GM23338 (cell line): Measurements from ENCODE around the gene RIF1. TPM values are rescaled to one million over a fixed set of nuclear protein-coding genes. Genes with fewer than 3 reads are reported as not detected.

Experiments
- ATAC-seq: fragments of 200-7000 bp; cut with Tn5 transposase; 3 replicates; pipeline ENCODE4 v1.9.1; 2020
- DNase-seq: peaks from one replicate; pipeline ENCODE4 v3.0.0-alpha.2; 2015; ENCODE audit warnings: low spot score
- H2AFZ ChIP-seq: fragments of 200-600 bp; sonication (generic); 2 replicates; pipeline ENCODE4 v1.8.0; 2016; ENCODE audit warnings: antibody characterized with exemption, mild to moderate bottlenecking, moderate library complexity
- H3F3A ChIP-seq: fragments of 200-600 bp; sonication (generic); replicated peaks from 2 replicates; pipeline ENCODE4 v1.8.0; 2017; ENCODE audit warnings: antibody characterized with exemption, mixed run types, low read depth
- H3K27ac ChIP-seq: fragments of 200-600 bp; sonication (generic); 2 replicates; pipeline ENCODE4 v1.6.1; 2016; ENCODE audit warnings: low read depth
- H3K27me3 ChIP-seq: fragments of 200-600 bp; sonication (generic); 2 replicates; pipeline ENCODE4 v1.8.0; 2016; ENCODE audit warnings: mild to moderate bottlenecking, mixed run types, moderate library complexity; ENCODE audit not compliant: insufficient read depth
- H3K36me3 ChIP-seq: fragments of 200-600 bp; sonication (generic); 2 replicates; pipeline ENCODE4 v1.8.0; 2016; ENCODE audit warnings: mild to moderate bottlenecking; ENCODE audit not compliant: insufficient read depth
- H3K4me1 ChIP-seq: fragments of 200-600 bp; sonication (generic); 2 replicates; pipeline ENCODE4 v1.8.0; 2016; ENCODE audit warnings: mild to moderate bottlenecking, moderate library complexity; ENCODE audit not compliant: insufficient read depth
- H3K4me2 ChIP-seq: fragments of 200-600 bp; sonication (generic); 2 replicates; pipeline ENCODE4 v1.7.1; 2017; ENCODE audit warnings: mixed run types
- H3K4me3 ChIP-seq: fragments of 200-600 bp; sonication (generic); 2 replicates; pipeline ENCODE4 v1.6.1; 2016; ENCODE audit warnings: mixed run types
- H3K79me2 ChIP-seq: fragments of 200-600 bp; sonication (generic); replicated peaks from 2 replicates; pipeline ENCODE4 v1.8.0; 2017; ENCODE audit warnings: mild to moderate bottlenecking; ENCODE audit not compliant: insufficient read depth
- H3K9me2 ChIP-seq: fragments of 200-600 bp; sonication (generic); 2 replicates; pipeline ENCODE4 v1.8.0; 2017; ENCODE audit not compliant: insufficient read depth
- H4K20me1 ChIP-seq: fragments of 200-600 bp; sonication (generic); replicated peaks from 2 replicates; pipeline ENCODE4 v1.8.0; 2017; ENCODE audit warnings: mild to moderate bottlenecking; ENCODE audit not compliant: insufficient read depth
- H3K27ac Mint-ChIP-seq: 2 replicates; pipeline ENCODE4 v1.8.0; 2020; ENCODE audit warnings: inconsistent platforms, mild to moderate bottlenecking, moderate library complexity, mixed read lengths
- H3K27me3 Mint-ChIP-seq: 3 replicates; pipeline ENCODE4 v1.8.0; 2022; ENCODE audit warnings: low read depth, mild to moderate bottlenecking, moderate library complexity, mixed read lengths, inconsistent platforms; ENCODE audit not compliant: insufficient read depth, poor library complexity
- H3K36me3 Mint-ChIP-seq: 3 replicates; pipeline ENCODE4 v1.8.0; 2021; ENCODE audit warnings: low read depth, mild to moderate bottlenecking, inconsistent platforms, moderate library complexity, mixed read lengths
- H3K4me1 Mint-ChIP-seq: 3 replicates; pipeline ENCODE4 v1.8.0; 2020; ENCODE audit warnings: mild to moderate bottlenecking, inconsistent platforms, mixed read lengths
- H3K4me3 Mint-ChIP-seq: 3 replicates; pipeline ENCODE4 v1.8.0; 2021; ENCODE audit warnings: moderate library complexity, mild to moderate bottlenecking, inconsistent platforms, mixed read lengths
- H3K9me3 Mint-ChIP-seq: 3 replicates; pipeline ENCODE4 v1.8.0; 2020; ENCODE audit warnings: moderate library complexity, mild to moderate bottlenecking, inconsistent platforms, mixed read lengths
- CREB1 ChIP-seq: fragments of 250-450 bp; sonication (Bioruptor Pico); IDR thresholded peaks from 2 replicates; pipeline ENCODE4 v1.5.0; 2020; ENCODE audit warnings: low read depth, mild to moderate bottlenecking, moderate library complexity
- CTCF ChIP-seq, 2 experiments: fragments of 200-600 bp in 1 of 2; sonication (generic) in 1 of 2; conservative IDR thresholded peaks; 2 replicates each; pipeline versions ENCODE4 v1.5.1 to v1.6.1; 2016 to 2017; ENCODE audit warnings: antibody characterized with exemption in 2 of 2, low read depth in 2 of 2, mild to moderate bottlenecking in 2 of 2, moderate library complexity in 1 of 2
- EZH2 ChIP-seq: fragments of 200-600 bp; sonication (generic); IDR thresholded peaks from one replicate; pipeline ENCODE4 v1.8.0; 2017; ENCODE audit warnings: antibody characterized with exemption, mild to moderate bottlenecking, low read depth; ENCODE audit not compliant: unreplicated experiment
- EZH2phosphoT487 ChIP-seq: fragments of 200-600 bp; sonication (generic); IDR thresholded peaks from one replicate; pipeline ENCODE4 v1.8.1; 2018; ENCODE audit warnings: antibody characterized with exemption; ENCODE audit not compliant: unreplicated experiment
- JUNB ChIP-seq: IDR thresholded peaks from one replicate; pipeline ENCODE4 v1.6.1; 2016; ENCODE audit warnings: antibody characterized with exemption; ENCODE audit not compliant: unreplicated experiment
- NANOG ChIP-seq: IDR thresholded peaks from 2 replicates; pipeline ENCODE4 v1.6.1; 2016; ENCODE audit warnings: antibody characterized with exemption, borderline replicate concordance
- POLR2AphosphoS5 ChIP-seq: IDR thresholded peaks from 2 replicates; pipeline ENCODE4 v1.6.1; 2016; ENCODE audit warnings: antibody characterized with exemption, low read depth
- STAT1 ChIP-seq: IDR thresholded peaks from one replicate; pipeline ENCODE4 v1.6.1; 2016; ENCODE audit warnings: antibody characterized with exemption; ENCODE audit not compliant: unreplicated experiment
- ZNF114 ChIP-seq: fragments of 250-450 bp; sonication (Bioruptor Pico); IDR thresholded peaks from 2 replicates; pipeline ENCODE4 v1.5.0; 2020; ENCODE audit warnings: mild to moderate bottlenecking, moderate library complexity
- polyA plus RNA-seq: library from polyadenylated mRNA; unstranded; fragments of >200 nt; fragmentation: Nextera tagmentation; extraction: Ambion mirVana; gene quantifications from 2 replicates; pipeline ENCODE4 v1.2.1, GENCODE V29; 2016
- total RNA-seq: library from RNA; depleted of rRNA; stranded (reverse); fragments of >200 nt; shearing (Covaris generic); gene quantifications from 2 replicates; pipeline ENCODE4 v1.2.3, GENCODE V29; 2014
- TF ChIP-seq, protein P1 (sequence below): IDR thresholded peaks from one replicate; pipeline ENCODE4 v1.6.1; 2018; ENCODE audit warnings: antibody characterized with exemption; ENCODE audit not compliant: unreplicated experiment
- TF ChIP-seq, protein P2 (sequence below): IDR thresholded peaks from 2 replicates; pipeline ENCODE4 v1.6.1; 2016; ENCODE audit warnings: antibody characterized with exemption
- TF ChIP-seq, protein P3 (sequence below): fragments of 250-450 bp; sonication (Bioruptor Pico); IDR thresholded peaks from 2 replicates; pipeline ENCODE4 v1.5.0; 2020; ENCODE audit warnings: mild to moderate bottlenecking, moderate library complexity

Gene RIF1
- total and polyA plus RNA-seq, 2 experiments from 2014 or later, result 68.5 to 134 TPM

- H3K4me2 ChIP-seq, result no peak overlapping the region
- no peak for DNase-seq
- no peaks in the 10 kb centered on the region for H3K9me3 Mint-ChIP-seq
- no peaks in the 10 kb centered on the region for H3K27me3 Mint-ChIP-seq
- peaks cover under 1% of the 10 kb centered on the region; the same call in 1 of the 2 replicates for H3K9me2 ChIP-seq
- no peak overlapping the region for H3K27ac ChIP-seq
- no peaks in the 10 kb centered on the region for H3K27me3 ChIP-seq
- no peaks in the 10 kb centered on the region for H3K36me3 Mint-ChIP-seq
- H3K27ac Mint-ChIP-seq, result no peak overlapping the region
- H3K4me1 Mint-ChIP-seq, result peaks cover 6% of the 10 kb centered on the region
- no peaks in the 10 kb centered on the region for H3F3A ChIP-seq
- no peaks in the 10 kb centered on the region for H3K36me3 ChIP-seq
- ATAC-seq, result no peak
- H3K4me3 ChIP-seq, result no peak overlapping the region
- no peak overlapping the region for H3K4me3 Mint-ChIP-seq
- no peaks in the 10 kb centered on the region for H3K79me2 ChIP-seq
- H4K20me1 ChIP-seq, result no peaks in the 10 kb centered on the region
- TF ChIP-seq CTCF (conservative IDR thresholded peaks at IDR 0.05; ENCODE audit: low read depth in 2 of 2) (no peak), EZH2 (no peak), CREB1 (CRISPR knock-in tag) (no peak), NANOG (no peak), STAT1 (no peak), EZH2phosphoT487 (no peak), JUNB (no peak), ZNF114 (no peak), POLR2AphosphoS5 (no peak)
- TF ChIP-seq, protein P1, sequence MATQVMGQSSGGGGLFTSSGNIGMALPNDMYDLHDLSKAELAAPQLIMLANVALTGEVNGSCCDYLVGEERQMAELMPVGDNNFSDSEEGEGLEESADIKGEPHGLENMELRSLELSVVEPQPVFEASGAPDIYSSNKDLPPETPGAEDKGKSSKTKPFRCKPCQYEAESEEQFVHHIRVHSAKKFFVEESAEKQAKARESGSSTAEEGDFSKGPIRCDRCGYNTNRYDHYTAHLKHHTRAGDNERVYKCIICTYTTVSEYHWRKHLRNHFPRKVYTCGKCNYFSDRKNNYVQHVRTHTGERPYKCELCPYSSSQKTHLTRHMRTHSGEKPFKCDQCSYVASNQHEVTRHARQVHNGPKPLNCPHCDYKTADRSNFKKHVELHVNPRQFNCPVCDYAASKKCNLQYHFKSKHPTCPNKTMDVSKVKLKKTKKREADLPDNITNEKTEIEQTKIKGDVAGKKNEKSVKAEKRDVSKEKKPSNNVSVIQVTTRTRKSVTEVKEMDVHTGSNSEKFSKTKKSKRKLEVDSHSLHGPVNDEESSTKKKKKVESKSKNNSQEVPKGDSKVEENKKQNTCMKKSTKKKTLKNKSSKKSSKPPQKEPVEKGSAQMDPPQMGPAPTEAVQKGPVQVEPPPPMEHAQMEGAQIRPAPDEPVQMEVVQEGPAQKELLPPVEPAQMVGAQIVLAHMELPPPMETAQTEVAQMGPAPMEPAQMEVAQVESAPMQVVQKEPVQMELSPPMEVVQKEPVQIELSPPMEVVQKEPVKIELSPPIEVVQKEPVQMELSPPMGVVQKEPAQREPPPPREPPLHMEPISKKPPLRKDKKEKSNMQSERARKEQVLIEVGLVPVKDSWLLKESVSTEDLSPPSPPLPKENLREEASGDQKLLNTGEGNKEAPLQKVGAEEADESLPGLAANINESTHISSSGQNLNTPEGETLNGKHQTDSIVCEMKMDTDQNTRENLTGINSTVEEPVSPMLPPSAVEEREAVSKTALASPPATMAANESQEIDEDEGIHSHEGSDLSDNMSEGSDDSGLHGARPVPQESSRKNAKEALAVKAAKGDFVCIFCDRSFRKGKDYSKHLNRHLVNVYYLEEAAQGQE, result no peak
- TF ChIP-seq, protein P2, sequence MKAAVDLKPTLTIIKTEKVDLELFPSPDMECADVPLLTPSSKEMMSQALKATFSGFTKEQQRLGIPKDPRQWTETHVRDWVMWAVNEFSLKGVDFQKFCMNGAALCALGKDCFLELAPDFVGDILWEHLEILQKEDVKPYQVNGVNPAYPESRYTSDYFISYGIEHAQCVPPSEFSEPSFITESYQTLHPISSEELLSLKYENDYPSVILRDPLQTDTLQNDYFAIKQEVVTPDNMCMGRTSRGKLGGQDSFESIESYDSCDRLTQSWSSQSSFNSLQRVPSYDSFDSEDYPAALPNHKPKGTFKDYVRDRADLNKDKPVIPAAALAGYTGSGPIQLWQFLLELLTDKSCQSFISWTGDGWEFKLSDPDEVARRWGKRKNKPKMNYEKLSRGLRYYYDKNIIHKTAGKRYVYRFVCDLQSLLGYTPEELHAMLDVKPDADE, result no peak
- TF ChIP-seq, protein P3, sequence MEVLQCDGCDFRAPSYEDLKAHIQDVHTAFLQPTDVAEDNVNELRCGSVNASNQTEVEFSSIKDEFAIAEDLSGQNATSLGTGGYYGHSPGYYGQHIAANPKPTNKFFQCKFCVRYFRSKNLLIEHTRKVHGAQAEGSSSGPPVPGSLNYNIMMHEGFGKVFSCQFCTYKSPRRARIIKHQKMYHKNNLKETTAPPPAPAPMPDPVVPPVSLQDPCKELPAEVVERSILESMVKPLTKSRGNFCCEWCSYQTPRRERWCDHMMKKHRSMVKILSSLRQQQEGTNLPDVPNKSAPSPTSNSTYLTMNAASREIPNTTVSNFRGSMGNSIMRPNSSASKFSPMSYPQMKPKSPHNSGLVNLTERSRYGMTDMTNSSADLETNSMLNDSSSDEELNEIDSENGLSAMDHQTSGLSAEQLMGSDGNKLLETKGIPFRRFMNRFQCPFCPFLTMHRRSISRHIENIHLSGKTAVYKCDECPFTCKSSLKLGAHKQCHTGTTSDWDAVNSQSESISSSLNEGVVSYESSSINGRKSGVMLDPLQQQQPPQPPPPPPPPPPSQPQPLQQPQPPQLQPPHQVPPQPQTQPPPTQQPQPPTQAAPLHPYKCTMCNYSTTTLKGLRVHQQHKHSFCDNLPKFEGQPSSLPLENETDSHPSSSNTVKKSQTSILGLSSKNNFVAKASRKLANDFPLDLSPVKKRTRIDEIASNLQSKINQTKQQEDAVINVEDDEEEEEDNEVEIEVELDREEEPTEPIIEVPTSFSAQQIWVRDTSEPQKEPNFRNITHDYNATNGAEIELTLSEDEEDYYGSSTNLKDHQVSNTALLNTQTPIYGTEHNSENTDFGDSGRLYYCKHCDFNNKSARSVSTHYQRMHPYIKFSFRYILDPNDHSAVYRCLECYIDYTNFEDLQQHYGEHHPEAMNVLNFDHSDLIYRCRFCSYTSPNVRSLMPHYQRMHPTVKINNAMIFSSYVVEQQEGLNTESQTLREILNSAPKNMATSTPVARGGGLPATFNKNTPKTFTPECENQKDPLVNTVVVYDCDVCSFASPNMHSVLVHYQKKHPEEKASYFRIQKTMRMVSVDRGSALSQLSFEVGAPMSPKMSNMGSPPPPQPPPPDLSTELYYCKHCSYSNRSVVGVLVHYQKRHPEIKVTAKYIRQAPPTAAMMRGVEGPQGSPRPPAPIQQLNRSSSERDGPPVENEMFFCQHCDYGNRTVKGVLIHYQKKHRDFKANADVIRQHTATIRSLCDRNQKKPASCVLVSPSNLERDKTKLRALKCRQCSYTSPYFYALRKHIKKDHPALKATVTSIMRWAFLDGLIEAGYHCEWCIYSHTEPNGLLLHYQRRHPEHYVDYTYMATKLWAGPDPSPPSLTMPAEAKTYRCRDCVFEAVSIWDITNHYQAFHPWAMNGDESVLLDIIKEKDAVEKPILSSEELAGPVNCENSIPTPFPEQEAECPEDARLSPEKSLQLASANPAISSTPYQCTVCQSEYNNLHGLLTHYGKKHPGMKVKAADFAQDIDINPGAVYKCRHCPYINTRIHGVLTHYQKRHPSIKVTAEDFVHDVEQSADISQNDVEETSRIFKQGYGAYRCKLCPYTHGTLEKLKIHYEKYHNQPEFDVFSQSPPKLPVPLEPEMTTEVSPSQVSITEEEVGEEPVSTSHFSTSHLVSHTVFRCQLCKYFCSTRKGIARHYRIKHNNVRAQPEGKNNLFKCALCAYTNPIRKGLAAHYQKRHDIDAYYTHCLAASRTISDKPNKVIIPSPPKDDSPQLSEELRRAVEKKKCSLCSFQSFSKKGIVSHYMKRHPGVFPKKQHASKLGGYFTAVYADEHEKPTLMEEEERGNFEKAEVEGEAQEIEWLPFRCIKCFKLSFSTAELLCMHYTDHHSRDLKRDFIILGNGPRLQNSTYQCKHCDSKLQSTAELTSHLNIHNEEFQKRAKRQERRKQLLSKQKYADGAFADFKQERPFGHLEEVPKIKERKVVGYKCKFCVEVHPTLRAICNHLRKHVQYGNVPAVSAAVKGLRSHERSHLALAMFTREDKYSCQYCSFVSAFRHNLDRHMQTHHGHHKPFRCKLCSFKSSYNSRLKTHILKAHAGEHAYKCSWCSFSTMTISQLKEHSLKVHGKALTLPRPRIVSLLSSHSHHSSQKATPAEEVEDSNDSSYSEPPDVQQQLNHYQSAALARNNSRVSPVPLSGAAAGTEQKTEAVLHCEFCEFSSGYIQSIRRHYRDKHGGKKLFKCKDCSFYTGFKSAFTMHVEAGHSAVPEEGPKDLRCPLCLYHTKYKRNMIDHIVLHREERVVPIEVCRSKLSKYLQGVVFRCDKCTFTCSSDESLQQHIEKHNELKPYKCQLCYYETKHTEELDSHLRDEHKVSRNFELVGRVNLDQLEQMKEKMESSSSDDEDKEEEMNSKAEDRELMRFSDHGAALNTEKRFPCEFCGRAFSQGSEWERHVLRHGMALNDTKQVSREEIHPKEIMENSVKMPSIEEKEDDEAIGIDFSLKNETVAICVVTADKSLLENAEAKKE (CRISPR knock-in tag), result no peak
- no peak overlapping the region for H2AFZ ChIP-seq
- peaks cover 7% of the 10 kb centered on the region for H3K4me1 ChIP-seq
Observed at GRCh38 chr2:151518802-151519201, 109.1 kb downstream of the RIF1 start.
